CD4-positive, alpha-beta T cell treated with Interleukin-17A for 4 hours (primary cell): ENCODE results near the gene SPRED1.

ENCODE experiments used
- DNase-seq: peaks from one replicate; pipeline ENCODE4 v3.0.0-alpha.2; 2020; ENCODE audit warnings: mixed read lengths

Gene SPRED1

DNA sequence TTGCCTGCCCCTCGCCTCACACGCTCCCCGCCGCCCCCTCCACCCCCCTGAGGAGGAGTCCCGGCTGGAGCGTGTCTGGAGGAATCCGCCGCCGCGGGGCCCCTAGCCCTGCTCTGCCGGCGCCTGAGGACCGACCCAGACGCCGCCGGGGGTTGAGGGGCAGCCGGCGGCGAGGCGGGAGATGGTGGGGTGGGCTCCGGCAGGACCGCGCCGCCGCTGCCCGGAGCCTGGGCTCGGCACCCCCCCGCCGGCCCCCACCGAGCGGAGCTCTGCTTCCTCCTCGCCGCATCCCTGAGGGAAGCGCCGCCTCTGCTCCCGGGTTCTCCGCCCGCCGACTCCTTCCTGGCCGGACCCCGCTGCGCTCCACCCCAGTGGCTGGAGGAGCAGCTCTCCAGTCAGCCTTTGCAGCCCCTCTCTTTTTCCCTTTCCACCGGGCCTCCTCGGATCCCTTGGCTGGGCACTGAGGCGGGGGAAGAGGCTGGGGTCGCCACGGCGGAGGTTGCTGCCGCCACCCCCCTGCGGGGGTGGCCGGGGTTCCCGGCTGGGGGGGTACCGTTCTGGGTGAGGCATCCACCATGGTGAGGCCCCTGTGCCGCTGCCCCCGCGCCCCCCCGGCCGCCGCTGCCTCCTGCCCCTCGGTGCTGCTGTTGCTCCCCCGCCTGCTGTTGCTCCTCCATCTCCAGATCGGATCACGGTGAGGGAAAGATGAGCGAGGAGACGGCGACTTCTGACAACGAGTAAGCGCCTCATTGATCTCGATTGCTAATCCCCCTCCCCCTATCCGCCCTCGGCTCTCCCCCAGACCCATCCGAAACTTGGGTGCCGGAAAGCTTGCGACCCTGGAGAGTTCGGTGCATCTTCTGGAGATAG lies at the start of gene SPRED1:
TSS of gene SPRED1 (plus strand) at position 356 of the 870 bp plus-strand sequence. CDS start at position 706, 350 bp downstream.
- DNase-seq: peak; percentile 19

DNA sequence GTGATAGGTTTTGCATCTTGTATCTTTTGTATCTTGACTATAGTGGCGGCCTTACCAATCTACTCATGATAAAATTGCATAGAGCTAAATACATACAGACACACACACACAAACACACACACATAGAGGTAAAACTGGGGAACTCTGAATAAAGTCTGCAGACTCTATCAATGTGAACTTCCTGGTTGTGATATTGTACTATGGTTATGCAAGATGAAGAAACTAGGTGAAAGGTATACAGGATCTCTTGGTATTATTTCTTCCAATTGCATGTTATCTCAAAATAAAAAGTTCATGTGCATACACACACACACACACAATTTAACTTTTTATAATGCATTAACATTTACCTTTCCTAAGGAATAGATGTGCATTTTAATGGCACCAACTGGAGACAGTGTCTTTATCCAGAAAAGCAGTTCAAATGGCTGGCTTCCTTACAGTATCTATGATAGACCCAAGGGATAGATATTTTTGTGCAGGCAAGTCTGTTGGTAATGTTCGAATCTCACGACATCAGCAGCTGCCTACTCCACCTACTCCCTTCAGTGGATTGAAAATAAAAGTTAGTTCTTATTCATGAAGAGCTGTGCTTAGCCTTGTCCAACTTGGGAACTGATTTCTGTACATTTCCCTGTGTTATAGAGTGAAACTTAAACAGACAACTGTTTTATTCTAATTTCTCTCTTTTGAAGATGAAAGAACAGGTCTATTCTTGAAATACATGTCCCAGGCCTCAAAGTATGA lies 46.9 kb upstream of the SPRED1 start:
- no peak for DNase-seq

DNA sequence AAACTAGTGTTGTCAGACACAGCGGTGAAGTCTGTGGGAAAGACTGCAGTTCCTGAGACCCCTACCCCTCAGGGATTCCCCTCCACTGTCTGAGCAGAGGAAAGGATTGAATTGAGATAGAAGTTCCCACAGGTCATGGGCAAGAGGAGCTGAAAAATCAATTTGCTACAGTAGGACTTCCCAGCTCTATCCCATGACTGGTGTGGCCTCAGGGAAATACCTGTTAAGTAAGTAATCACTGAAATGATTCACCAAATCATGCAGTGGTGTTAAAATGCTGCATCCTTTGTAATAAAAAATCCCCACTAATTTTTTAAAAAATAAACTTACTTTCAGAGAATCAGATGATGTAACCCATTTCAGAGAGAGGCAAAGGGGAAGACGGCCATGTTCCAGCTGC lies 45.0 kb upstream of the SPRED1 start:
- no peak for DNase-seq

DNA sequence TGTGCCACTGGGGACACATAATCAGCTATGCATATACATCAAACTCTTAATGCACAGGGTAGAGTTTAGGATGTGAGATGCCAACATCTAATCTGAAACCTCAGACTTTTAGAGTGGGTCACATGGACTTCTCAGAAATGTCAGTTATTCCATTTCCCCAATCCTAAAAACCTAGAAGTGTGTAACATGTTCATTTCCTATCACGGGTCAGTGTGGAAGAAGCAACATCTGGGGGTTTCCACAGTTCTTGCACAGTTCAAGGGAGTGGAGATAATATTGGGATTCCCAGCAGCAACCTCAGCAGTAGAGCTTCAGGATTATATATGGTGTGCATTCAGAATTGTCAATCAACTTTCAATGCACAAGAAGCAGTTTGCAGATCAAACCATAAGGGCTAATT lies 44.4 kb upstream of the SPRED1 start:
- DNase-seq: no peak

DNA sequence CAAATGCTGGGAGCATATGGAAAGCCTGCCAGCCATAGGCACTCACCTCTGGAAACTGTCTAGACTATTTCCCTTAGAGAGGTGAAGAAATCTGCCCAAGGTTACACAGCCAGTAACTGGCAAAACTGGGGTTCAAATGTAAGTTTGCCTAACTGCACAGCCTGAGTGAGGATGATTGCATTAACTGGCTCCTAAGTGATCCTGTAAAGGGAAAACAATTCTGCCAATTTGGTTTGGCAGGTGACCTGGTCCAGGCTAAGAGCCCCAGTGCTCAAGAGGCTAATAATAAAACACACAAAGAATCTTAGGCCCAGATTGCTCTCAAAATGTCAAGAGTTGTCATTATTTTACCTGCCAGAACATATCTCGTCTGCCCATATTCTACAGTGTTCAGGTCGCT lies 43.9 kb upstream of the SPRED1 start:
- DNase-seq: no peak

DNA sequence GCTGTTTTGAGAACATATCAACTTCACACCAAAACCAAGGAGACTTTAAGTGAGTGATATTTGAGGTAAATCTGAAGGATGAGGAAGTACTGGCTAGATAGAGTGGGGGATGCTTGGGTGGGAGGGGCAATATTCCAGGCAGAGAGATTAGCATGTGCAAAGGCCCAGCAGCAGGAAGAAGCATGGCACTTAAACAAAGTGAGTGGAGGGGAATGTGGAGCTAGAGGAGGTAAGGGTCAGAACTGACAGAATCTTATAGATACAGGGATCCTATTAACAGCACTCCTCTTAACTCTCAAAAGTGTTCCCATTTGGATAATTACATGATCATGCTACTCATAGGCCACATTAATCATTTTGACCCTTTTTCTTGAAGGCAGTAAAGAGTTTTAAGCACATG lies 41.4 kb upstream of the SPRED1 start:
- no peak for DNase-seq

DNA sequence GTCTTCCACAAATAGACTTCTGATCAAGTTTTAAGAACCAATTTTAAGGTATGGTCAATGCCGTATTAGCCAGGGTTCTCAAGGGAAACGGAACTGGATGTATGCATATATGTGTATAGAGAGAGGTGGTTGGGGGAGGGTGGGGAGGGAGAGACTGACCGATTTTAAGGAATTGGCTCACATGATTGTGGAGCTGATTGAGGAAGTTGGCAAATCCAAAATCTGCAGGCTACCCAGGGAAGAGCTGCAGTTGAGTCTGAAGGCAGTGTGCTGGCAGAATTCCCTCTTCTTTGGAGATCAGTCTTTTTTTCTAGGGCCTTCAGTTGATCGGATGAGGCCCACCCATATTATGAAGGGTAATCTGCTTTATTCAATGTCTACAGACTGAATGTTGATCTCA lies 40.8 kb upstream of the SPRED1 start:
- DNase-seq: no peak

DNA sequence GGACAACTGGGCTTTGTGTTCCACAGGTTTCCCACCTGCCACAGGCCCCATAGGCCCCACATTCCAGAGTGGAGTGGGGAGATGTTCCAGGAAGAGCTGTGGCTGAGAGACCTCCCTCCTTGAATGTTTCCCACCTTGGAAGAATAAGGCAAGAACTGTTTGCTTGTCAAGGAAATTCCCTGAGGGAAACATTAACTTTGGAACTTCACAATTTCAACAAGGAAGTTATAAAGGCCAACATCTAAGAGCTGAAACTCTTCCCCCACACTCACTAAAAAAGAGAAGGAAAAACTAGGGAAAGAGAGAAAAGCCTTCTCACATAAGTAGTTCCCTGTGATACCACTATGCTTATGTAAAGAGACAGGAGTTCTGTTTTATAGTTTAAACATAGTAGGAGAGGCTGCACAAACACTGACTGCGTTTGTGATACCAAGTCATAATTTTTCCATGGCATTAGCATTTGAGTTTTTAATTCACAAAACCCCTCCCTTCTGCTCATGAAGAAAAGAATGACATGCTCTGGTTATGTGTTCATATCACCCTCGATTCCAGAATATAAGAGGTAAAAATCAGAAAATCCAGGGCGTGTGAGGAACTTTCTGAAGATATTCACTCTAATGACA lies 39.8 kb upstream of the SPRED1 start:
- DNase-seq: no peak

DNA sequence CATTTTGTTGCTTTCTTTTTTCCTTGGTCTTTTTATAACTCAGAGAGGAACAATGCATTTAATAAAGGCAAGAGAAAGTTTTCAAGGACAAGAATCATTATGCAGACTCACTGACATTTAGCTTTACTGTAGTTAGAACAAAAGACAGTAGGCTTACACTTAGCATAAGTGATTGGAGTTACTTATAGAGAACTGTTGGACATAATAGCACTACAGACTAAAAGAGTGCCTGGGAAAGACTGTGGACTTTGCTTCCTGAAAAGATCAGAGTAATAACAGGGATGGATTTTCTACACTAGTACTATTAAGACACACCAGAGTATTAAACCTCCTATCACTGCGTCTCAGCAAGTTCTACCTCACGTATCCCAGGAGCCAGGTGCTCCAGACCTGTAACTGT lies 39.3 kb upstream of the SPRED1 start:
- DNase-seq: no peak

DNA sequence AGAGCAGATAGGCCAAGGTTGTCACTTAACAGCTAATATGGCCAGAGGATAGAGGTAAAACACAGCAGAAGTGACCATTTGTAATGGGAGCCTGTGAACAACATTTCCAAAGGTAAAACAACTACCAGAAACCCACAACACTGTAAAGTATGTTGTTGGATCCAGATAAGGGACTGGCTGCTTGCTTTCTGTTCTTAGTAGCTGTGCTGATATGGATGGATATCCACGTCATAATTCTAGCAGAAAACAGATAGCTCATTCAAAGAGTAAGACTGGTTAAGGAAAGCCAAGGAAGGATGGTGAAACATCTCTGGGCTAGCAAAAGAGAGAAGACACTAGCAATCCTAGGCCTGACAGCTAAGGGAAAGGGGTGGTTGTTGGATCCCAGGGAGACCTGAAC lies 36.9 kb upstream of the SPRED1 start:
- DNase-seq: no peak

DNA sequence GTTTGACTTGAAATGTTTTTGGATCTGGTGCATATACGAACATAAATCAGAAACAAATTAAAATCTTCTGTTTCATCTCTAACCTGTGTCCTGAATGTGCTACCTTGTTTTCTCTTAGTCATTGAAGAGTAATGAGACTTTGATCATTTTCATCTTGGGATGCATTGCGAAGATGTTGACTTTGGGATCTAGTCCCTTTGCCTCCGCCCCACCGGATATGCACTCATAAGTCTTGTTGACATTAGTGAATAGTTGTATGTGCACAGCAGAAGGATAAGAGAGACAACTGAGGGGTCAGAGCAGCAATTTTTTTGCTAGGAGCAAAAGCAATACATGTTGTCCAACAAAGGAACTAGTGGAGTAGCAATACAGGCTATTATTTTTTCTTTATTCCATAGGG lies 35.9 kb upstream of the SPRED1 start:
- DNase-seq: no peak

DNA sequence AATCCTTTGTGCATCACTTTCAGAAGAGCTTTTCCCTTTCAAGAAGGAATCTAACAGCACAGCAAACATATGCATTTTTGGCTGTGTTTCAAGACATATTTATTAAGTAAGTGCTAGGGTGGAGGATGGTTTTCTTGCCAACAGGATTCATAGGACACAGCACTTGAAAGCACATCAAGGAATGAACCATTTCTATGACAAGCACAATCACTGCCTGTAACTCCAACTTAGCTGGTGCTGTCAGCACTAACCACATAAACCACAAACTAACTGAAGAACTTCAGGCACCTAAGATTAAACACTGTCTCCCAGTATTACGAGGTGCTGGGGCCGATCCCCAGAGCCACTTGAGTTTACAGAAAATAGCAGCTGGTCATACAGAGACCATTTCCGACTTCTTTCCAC lies 35.4 kb upstream of the SPRED1 start:
- no peak for DNase-seq

DNA sequence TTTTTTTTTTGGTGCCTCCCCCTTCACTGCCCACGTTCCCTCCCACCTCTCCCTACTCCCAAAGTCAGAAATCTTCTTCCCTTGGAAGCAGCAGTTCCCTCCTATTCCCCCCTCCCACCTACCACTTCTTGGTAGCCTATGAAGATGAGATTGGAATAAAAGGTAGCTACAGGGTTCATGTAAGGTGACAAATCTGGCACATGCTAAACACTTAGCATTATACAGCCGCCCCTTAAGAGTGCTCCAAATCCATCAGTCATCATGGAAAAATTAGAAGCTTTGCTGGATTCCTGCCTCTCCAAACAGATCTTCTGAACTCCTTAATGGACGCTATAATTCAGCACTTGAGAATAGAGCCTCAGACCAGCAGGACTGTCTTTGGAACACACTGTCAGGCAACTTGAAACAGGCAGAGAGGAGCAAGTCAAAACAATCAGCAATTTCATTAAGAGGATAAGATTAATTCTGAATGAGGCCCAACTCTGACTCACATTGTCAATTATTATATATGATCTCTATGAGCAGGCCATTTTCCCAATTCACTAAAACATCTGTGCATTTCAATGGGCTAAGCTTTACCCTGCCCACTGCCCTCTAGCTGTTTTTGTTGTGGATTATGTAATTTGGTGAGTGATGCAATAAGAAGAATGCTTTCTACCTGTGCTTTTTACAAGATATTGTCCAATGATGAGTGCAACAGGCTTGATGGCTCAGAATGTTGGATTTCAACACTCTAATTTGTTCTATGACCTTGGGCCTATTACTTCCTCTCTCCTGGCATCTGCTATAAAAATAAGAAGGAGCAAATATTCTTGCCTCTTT lies 34.6 kb upstream of the SPRED1 start:
- no peak for DNase-seq

DNA sequence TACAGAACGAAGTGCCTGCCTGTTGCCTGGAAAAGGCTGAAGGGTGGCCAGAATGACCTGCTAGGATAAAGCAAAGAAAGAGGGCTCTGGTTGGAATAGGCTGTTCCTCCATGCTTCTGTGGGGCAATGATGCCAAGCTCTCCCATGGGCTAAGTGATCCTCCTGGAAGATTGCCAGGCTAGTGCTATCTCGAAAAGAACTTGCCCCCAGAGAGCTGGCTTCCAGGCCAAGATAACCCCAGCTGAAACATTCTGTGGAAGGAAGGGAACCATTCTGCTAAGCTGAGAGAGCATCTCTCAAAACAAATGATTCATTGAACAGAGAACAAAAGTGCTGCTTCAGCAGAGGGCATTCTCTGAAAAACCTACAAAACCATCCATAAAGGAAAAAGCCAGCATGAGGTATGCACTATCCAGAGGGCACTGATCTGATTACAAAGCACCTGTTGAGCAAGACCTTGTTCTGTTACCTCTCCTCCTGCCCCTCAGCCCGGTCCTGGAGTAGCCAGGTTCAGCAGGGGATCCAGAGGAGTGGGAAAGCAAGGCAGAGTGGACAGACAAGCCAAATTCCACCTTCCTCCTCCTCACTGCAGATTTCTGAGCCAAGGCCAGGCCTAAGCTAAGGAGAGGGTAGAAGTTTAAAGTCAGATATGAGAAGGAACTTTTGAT lies 31.9 kb upstream of the SPRED1 start:
- no peak for DNase-seq

DNA sequence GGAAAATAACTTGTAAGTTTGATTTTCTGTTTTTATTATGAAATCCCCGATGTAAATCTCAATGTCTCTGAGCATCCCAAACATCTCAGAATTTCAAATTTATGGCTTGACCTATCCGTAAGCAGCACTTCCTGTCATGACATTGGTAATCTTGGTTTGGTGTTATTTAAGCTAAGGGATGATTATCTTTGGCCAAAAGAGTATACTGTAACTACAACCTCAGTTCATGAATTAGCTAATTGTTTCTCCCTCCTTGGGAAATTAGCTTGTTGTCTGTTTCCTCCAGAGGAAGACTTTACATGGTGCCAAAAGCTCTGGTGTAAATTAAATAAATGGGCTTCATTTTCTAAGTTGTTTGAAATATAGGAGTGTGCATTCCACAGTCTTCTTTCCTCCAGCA lies 28.1 kb upstream of the SPRED1 start:
- DNase-seq: no peak

DNA sequence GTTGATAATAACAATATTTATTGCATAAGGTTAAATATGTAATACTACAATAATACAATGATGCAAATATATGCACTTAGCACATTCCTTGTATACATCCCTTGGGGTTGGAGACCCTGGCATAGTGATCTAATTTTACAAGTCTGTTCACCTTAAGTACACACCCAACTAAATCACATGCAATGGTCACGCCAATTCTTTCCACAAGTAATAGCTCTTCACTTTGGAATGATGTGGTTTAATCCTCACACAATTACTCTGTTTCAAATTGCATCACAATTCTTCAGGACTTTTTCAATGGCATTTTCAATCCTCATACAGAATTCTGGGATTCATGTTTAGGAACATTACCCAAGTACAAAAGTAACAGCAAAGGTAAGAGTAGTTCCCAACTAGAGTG lies 27.3 kb upstream of the SPRED1 start:
- DNase-seq: no peak

DNA sequence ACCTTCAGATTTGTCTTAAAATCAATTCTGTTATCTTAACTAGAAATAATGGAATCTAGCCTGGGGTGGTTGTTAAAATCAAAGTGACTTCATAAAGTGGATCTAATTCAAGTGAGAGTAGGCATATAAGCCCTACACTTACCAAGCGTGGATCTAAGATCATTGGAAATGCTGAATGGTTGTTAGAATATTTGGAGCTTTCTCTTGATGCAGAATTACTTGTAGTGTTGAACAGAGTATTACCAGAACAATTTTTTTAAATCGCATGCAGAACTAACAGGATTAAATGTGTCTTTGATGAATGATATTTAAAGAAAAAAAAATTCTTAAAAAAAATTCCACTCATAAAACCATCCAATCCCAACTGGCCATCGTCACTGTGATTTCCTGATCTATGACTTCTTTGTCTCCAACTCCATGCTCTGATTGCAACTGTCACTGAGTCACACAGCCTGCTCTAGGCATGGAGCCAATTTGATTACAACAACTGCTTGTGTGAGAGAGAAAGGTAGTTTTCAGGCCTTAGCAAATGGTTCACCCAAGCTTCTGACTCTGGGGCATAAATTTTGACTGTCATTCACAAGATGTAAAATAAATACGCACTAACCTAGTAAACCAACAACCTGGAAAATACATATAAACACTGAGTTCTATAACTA lies 25.9 kb upstream of the SPRED1 start:
- DNase-seq: no peak

DNA sequence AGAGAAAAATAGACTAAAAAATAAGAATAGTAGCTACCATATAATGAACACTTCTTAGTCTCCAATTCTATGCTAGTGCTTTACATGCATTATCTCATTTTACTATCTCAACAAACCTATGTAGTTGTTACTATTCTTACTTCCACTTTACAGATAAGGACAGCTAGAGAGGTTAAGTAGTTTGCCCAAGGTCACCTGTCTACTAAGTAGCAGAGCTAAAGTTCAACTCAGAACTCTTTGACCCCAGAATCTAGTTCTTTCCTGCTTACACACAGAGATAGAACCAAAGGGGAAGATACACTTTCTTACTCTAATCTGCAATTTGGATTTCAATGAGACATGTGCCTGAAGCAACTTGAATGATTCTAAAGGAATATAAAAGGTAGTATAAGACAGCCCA lies 24.7 kb upstream of the SPRED1 start:
- DNase-seq: no peak

DNA sequence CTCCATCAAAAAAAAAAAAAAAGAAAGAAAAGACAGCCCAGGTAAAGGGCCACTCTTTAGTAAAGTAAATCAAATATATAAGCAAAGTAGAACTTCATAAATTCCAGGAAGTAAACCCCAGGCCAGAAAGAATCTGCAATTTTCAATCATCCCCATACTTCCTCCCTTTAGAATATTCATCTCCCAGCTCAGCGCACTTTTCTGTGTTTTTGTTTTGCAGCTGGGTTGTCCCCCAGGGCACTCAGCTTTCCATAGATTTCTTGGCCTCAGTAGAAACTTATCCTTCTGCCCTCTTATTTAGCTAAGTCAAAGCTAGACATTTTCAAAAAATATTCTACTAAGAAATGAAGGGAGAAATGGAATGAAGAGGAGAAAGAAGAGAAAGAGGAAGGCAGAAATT lies 24.0 kb upstream of the SPRED1 start:
- no peak for DNase-seq

DNA sequence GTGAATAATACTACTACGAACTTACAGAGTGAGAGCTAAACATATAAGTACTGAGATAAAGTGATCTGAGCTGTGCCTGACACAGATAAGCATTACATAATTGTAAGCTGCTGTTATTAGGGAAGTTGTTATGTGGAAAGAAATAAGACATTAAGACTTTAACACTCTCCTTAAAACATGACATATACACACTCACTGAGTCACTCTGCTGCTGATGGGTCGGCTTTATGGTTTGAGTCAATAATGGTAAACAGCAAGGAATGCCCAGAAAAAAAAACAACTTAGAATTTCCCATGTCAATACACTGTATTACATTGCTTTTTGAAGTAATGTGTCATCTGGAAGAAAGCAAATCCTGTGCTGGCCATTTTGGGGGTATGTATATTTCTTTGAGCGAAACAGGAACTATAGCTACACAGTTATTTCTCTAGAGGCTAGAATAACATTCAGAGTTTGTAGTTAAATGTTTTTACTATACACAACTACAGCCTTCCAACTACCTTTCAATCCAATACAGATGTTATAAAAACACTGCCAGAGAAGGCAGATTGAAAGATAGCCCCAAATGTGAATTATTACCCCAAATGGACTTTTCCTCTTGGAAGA lies 22.8 kb upstream of the SPRED1 start:
- no peak for DNase-seq

DNA sequence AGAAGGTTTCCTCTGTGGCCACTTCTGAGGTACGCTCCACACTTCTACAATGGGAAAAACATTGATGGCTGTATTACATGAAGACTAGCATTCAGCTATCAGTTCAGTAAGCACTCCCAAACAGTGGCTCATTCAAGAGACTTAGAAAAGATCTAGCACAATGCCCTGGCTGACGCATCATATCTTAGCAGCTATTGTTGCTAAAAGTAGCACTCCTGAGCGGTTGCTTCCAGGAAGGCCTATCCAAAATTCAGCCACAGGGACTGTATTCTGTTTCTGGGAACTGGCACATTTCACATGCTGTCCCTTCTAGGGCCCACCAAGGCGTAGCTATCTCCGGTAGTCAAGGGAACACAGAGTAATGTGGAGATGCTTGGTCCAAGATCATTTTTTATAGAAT lies 21.2 kb upstream of the SPRED1 start:
- DNase-seq: no peak
